Trophoblast cell (in vitro differentiated cells and primary cell): ENCODE data around the gene RHBG.

Source experiments
- DNase-seq, 2 donors: peaks; one replicate each; pipeline ENCODE4 v3.0.0-alpha.2; 2016
- H2AFZ ChIP-seq: 2 replicates; pipeline ENCODE4 v1.6.1; 2013; ENCODE audit warnings: low read length, moderate library complexity, mild to moderate bottlenecking; ENCODE audit not compliant: insufficient read depth, poor library complexity
- H2AK5ac ChIP-seq: 2 replicates; pipeline ENCODE4 v1.6.1; 2013; ENCODE audit warnings: mild to moderate bottlenecking, low read length
- H2BK120ac ChIP-seq: 2 replicates; pipeline ENCODE4 v1.6.1; 2013; ENCODE audit warnings: low read length, mild to moderate bottlenecking, moderate library complexity; ENCODE audit not compliant: insufficient read depth, poor library complexity
- H2BK12ac ChIP-seq: 2 replicates; pipeline ENCODE4 v1.6.1; 2013; ENCODE audit warnings: mild to moderate bottlenecking, low read length, moderate library complexity
- H2BK5ac ChIP-seq: 2 replicates; pipeline ENCODE4 v1.6.1; 2013; ENCODE audit warnings: low read length, low read depth, moderate library complexity, mild to moderate bottlenecking; ENCODE audit not compliant: poor library complexity
- H3K14ac ChIP-seq: 2 replicates; pipeline ENCODE4 v1.6.1; 2013; ENCODE audit warnings: mild to moderate bottlenecking, low read length
- H3K18ac ChIP-seq: 2 replicates; pipeline ENCODE4 v1.6.1; 2013; ENCODE audit warnings: mild to moderate bottlenecking, low read length
- H3K23ac ChIP-seq: 2 replicates; pipeline ENCODE4 v1.6.1; 2013; ENCODE audit warnings: low read length
- H3K27ac ChIP-seq: 2 replicates; pipeline ENCODE4 v1.5.1; 2013; ENCODE audit warnings: low read depth, mild to moderate bottlenecking, inconsistent platforms, low read length, moderate library complexity
- H3K27me3 ChIP-seq: 2 replicates; pipeline ENCODE4 v1.6.1; 2013; ENCODE audit warnings: inconsistent platforms, mild to moderate bottlenecking, low read length, moderate library complexity; ENCODE audit not compliant: insufficient read depth
- H3K36me3 ChIP-seq, 2 experiments: 1 replicate in 1 of 2; 2 replicates in 1 of 2; pipeline ENCODE4 v1.6.1; 2013; ENCODE audit warnings: low read length in 2 of 2, mild to moderate bottlenecking in 2 of 2, moderate library complexity in 1 of 2; ENCODE audit not compliant: insufficient read depth in 2 of 2, control insufficient read depth in 1 of 2
- H3K4ac ChIP-seq: 2 replicates; pipeline ENCODE4 v1.6.1; 2013; ENCODE audit warnings: low read depth, mild to moderate bottlenecking, low read length, moderate library complexity
- H3K4me1 ChIP-seq, 2 experiments: 1 replicate in 1 of 2; 2 replicates in 1 of 2; pipeline ENCODE4 v1.6.1; 2013; ENCODE audit warnings: low read length in 2 of 2, mild to moderate bottlenecking in 2 of 2, moderate library complexity in 1 of 2; ENCODE audit not compliant: insufficient read depth in 2 of 2, control insufficient read depth in 1 of 2
- H3K4me2 ChIP-seq: 2 replicates; pipeline ENCODE4 v1.6.1; 2013; ENCODE audit warnings: inconsistent platforms, mild to moderate bottlenecking, low read length, moderate library complexity
- H3K4me3 ChIP-seq: 2 replicates; pipeline ENCODE4 v1.5.1; 2013; ENCODE audit warnings: mild to moderate bottlenecking, low read depth, low read length, inconsistent platforms
- H3K79me1 ChIP-seq: one replicate; pipeline ENCODE4 v1.6.1; 2013; ENCODE audit warnings: low read length
- H3K79me2 ChIP-seq: 2 replicates; pipeline ENCODE4 v1.6.1; 2013; ENCODE audit warnings: low read length, mild to moderate bottlenecking; ENCODE audit not compliant: control insufficient read depth, insufficient read depth, poor library complexity
- H3K9ac ChIP-seq: 2 replicates; pipeline ENCODE4 v1.6.1; 2013; ENCODE audit warnings: mild to moderate bottlenecking, low read length
- H3K9me3 ChIP-seq: 2 replicates; pipeline ENCODE4 v1.6.1; 2013; ENCODE audit warnings: low read depth, mild to moderate bottlenecking, control low read depth, inconsistent platforms, low read length; ENCODE audit not compliant: insufficient read depth
- H4K12ac ChIP-seq: 2 replicates; pipeline ENCODE4 v1.6.1; 2013; ENCODE audit warnings: low read depth, mild to moderate bottlenecking, low read length, moderate library complexity
- H4K8ac ChIP-seq: 2 replicates; pipeline ENCODE4 v1.6.1; 2013; ENCODE audit warnings: low read depth, mild to moderate bottlenecking, low read length, moderate library complexity
- H4K91ac ChIP-seq: one replicate; pipeline ENCODE4 v1.6.1; 2013; ENCODE audit warnings: low read depth, mild to moderate bottlenecking, low read length, moderate library complexity
- WGBS: extraction: QIAGEN DNeasy Blood & Tissue Kit; methylation state at CpG from one replicate; pipeline ENCODE4 v1.1.7; 2013; ENCODE audit warnings: missing lambda C conversion rate; ENCODE audit not compliant: insufficient read length, insufficient coverage; ENCODE audit errors: extremely low coverage; 5-methylcytosine and 5-hydroxymethylcytosine counted together

Gene RHBG

DNA sequence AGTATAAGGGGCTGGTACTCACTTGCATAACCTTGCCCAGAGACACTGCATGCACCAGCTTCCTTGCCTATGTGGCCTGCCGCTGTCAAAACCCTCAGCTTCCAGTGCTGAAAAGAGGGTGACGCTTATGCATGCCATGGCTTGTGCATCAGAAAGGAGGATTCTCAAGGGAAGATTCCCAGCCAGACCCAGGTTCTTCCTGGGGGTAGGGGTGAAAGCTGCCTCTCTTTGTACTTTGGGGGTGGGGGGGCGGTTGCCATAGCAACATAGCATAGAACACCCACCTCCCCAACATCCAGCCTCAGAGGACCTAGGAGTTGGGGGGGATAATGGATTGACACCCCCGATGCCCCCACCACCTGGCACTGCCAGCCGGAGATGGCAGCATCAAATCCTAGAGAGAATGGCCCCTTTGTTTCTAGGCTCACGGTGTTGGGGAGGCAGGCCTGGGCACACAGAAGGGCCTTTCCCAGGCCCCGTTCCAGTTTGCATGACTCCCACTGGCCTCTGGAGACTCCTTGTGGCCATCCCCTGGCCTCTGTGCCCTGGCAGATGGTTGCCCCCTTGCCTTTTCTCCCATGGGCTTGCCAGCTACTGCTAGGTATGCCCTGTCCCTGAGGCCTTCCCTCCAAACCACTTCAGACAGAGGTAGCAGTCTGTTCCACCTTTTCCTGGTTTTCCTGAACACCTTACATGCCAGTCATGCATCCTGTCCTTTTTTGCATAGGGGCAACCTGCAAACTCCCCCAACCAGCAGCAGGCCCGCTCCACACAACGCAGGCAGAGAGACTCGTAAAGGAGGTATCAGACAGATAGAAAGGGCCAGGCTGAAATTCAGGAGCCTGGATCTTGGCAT is 44.6 kb downstream of the RHBG start:
- no peak overlapping the region for H2BK120ac ChIP-seq
- no peaks in the 10 kb centered on the region for H3K79me2 ChIP-seq
- no peak overlapping the region for H3K4me3 ChIP-seq
- no peak overlapping the region for H3K27ac ChIP-seq
- no peak overlapping the region for H4K91ac ChIP-seq
- no peak overlapping the region for H2BK12ac ChIP-seq
- no peak overlapping the region for H3K9ac ChIP-seq
- no peak overlapping the region for H4K12ac ChIP-seq
- H3K9me3 ChIP-seq = no peaks in the 10 kb centered on the region
- no peak overlapping the region for H3K14ac ChIP-seq
- H3K4me2 ChIP-seq = no peak overlapping the region
- H3K18ac ChIP-seq = no peak overlapping the region
- no peak overlapping the region for H2AFZ ChIP-seq
- H3K27me3 ChIP-seq = no peaks in the 10 kb centered on the region
- H4K8ac ChIP-seq = no peak overlapping the region
- no peak for DNase-seq
- no peak overlapping the region for H3K23ac ChIP-seq
- H3K36me3 ChIP-seq = peaks cover 29 to 33% of the 10 kb centered on the region in 2 experiments
- WGBS = no CpG with 5 or more reads among the region's 10 CpGs
- no peak overlapping the region for H2AK5ac ChIP-seq
- H3K4ac ChIP-seq = no peak overlapping the region
- H3K4me1 ChIP-seq = peaks cover 4 to 6% of the 10 kb centered on the region in 2 experiments
- no peaks in the 10 kb centered on the region for H3K79me1 ChIP-seq
- no peak overlapping the region for H2BK5ac ChIP-seq

DNA sequence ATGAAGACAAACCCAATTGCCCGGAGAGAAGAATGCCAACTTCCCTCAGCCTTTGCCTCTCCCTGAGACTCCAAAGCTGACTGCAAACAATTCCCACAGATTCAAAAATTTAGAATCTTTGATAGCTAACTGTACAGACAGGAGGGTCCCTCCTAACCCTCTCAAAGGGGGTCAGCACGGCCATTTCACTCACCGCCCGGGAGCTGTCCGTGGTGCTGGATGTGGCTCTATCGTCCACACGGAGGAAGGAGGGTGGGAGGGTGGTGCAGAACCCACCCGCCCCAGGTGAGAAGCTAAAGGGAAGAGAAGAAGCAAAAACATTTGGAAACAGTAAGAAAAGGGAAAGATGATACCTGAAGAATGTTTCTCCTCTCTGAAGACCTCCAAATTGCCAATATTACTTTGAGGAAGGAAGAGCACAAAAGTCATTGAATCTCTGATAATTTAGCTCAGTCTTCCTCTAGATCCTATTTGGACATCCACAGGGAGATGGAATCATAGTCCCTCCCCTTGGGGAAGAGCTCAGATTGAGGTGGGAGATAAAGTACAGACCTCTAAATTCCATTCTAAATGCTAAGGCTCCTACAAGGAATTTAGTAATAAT is 45.6 kb downstream of the RHBG start:
- Histone ChIP-seq H3K9me3 (no peaks in the 10 kb centered on the region), H3K27ac (no peak overlapping the region), H3K79me1 (no peaks in the 10 kb centered on the region), H2BK12ac (no peak overlapping the region), H3K27me3 (no peaks in the 10 kb centered on the region), H2AFZ (no peak overlapping the region), H3K14ac (no peak overlapping the region), H3K23ac (no peak overlapping the region), H3K4ac (no peak overlapping the region), H2BK120ac (no peak overlapping the region), H3K4me2 (no peak overlapping the region), H3K36me3 (peaks cover 27 to 29% of the 10 kb centered on the region in 2 experiments), H3K18ac (no peak overlapping the region), H3K9ac (no peak overlapping the region), H2BK5ac (no peak overlapping the region), H4K12ac (no peak overlapping the region), H3K79me2 (no peaks in the 10 kb centered on the region), H4K8ac (no peak overlapping the region), H4K91ac (no peak overlapping the region), H3K4me3 (no peak overlapping the region), H3K4me1 (peaks cover 7 to 9% of the 10 kb centered on the region in 2 experiments), H2AK5ac (no peak overlapping the region)
- no CpG with 5 or more reads among the region's 8 CpGs for WGBS
- peak in 1 of 2 donors; percentile 21 for DNase-seq

DNA sequence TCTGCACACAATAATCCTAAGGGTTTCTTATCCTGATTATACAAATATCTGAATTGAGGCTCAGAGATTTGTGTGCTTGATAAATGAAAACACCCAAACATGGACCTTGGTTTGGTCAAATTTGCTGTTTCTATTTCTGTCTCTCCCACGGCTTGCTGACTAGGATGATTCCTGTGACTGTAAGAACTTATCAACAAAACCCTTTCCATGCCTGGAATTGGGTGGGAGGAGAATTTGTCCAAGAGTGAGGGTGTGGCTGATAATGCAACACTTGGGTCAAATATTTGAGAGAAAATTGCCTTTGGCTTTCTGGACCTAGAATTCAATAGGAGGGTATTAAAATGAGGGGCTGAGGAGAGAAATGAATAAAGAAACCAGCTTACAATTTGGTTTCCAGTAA is 48.0 kb downstream of the RHBG start:
- H3K4me2 ChIP-seq = no peak overlapping the region
- H2AK5ac ChIP-seq = no peak overlapping the region
- no peak overlapping the region for H2AFZ ChIP-seq
- H4K91ac ChIP-seq = no peak overlapping the region
- no peak overlapping the region for H2BK120ac ChIP-seq
- no peak overlapping the region for H2BK12ac ChIP-seq
- no peaks in the 10 kb centered on the region for H3K27me3 ChIP-seq
- no peaks in the 10 kb centered on the region for H3K9me3 ChIP-seq
- no peak overlapping the region for H4K12ac ChIP-seq
- no peak overlapping the region for H4K8ac ChIP-seq
- H2BK5ac ChIP-seq = no peak overlapping the region
- no peak overlapping the region for H3K18ac ChIP-seq
- peaks cover 13% of the 10 kb centered on the region for H3K79me2 ChIP-seq
- WGBS = no CpG with 5 or more reads among the region's 1 CpG
- H3K79me1 ChIP-seq = peaks cover 15% of the 10 kb centered on the region
- no peak overlapping the region for H3K4ac ChIP-seq
- no peak overlapping the region for H3K14ac ChIP-seq
- H3K36me3 ChIP-seq = peaks cover 19 to 20% of the 10 kb centered on the region in 2 experiments
- H3K4me3 ChIP-seq = no peak overlapping the region
- peaks cover 16 to 24% of the 10 kb centered on the region in 2 experiments for H3K4me1 ChIP-seq
- no peak for DNase-seq
- H3K23ac ChIP-seq = no peak overlapping the region
- H3K27ac ChIP-seq = no peak overlapping the region
- no peak overlapping the region for H3K9ac ChIP-seq

- Histone ChIP-seq H3K4me2 (no peak overlapping the region), H2AFZ (no peak overlapping the region), H4K12ac (no peak overlapping the region), H3K4ac (no peak overlapping the region), H3K14ac (no peak overlapping the region), H3K27me3 (no peaks in the 10 kb centered on the region), H2BK120ac (no peak overlapping the region), H4K8ac (no peak overlapping the region), H3K27ac (no peak overlapping the region), H3K79me2 (peaks cover 13% of the 10 kb centered on the region), H4K91ac (no peak overlapping the region), H3K36me3 (peaks cover 15 to 16% of the 10 kb centered on the region in 2 experiments), H3K4me1 (peaks cover 20 to 29% of the 10 kb centered on the region in 2 experiments), H2AK5ac (no peak overlapping the region), H2BK5ac (no peak overlapping the region), H3K18ac (no peak overlapping the region), H3K23ac (no peak overlapping the region), H3K9ac (no peak overlapping the region), H3K9me3 (no peaks in the 10 kb centered on the region), H3K4me3 (no peak overlapping the region), H3K79me1 (peaks cover 20% of the 10 kb centered on the region), H2BK12ac (no peak overlapping the region)
- DNase-seq = no peak
- no CpG with 5 or more reads among the region's 6 CpGs for WGBS
These were observed 48.5 kb downstream of the RHBG start for GRCh38 chr1:156417401-156418020.
